Activated CD8-positive, alpha-beta memory T cell treated with anti-CD3 and anti-CD28 coated beads, Interleukin-2, amount 50 U/mL, for 48 hours (primary cell): ENCODE data around the gene ANKRD13D.

Experiments used
- DNase-seq: peaks from one replicate; pipeline ENCODE4 v3.0.0-alpha.2; 2020

The ANKRD13D gene

DNA sequence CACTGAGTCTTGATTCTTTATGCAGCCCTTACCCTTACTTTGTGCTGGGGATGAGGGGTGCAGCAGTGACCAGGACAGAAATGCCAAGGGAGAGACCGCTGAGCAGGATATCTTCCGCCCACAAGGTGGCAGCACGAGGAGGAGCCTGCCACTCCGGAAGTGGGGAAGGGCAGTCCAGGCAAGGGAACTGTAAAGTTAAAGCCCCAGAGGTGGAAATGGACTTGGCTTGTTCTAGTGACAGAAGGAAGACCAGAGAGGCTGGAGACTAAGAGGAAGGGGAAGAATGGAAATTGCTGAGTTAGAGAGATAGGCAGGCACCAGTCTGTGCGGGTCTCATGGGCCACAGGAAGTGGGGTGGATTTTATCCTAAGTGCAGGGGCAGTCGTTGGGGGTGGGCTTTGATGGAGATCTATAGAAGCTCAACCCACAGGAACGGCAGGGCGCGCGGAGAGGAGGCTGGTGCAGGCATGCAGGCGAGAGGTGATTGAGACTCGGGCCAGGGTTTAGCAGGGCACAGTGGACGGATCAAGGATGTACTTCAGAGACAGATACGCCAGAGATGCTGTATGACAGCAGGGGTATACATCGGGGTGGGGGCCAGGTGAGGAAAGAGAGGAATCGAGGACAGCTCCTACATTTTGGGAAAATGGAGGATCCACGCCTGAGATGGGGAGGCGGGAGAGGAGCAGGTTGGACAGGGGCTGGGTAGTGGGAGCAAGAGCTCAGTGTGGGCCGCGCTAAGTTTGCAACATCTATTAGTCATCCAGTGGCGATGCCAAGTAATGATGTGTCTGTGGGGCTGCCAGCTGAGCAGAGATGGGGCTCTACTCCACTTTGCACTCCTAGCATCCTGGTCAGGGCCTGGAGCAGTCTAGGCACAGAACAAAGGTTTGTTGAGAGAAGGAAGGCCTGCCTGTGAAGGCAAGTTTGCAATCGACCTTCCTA, 26.1 kb upstream of the ANKRD13D start:
- peak; percentile 83 for DNase-seq

DNA sequence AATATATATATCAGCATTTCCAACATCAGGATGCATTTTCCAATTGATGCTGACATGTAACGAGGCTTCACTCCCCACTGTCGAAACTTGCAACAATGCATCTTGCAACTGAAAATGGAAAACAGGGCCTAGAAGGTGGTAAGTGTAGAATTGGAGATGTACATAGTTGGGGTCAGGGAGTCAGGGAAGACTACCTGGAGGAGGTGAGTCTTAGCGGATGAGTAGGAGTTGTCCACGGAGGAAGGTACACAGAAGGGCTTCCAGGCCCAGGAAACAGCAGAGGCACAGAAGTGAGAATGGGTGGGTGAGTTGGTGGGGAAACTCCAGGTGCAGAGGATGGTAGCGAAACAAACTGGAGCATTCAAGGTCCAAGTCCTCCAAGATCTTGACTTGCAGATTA, 24.8 kb upstream of the ANKRD13D start:
- no peak for DNase-seq

DNA sequence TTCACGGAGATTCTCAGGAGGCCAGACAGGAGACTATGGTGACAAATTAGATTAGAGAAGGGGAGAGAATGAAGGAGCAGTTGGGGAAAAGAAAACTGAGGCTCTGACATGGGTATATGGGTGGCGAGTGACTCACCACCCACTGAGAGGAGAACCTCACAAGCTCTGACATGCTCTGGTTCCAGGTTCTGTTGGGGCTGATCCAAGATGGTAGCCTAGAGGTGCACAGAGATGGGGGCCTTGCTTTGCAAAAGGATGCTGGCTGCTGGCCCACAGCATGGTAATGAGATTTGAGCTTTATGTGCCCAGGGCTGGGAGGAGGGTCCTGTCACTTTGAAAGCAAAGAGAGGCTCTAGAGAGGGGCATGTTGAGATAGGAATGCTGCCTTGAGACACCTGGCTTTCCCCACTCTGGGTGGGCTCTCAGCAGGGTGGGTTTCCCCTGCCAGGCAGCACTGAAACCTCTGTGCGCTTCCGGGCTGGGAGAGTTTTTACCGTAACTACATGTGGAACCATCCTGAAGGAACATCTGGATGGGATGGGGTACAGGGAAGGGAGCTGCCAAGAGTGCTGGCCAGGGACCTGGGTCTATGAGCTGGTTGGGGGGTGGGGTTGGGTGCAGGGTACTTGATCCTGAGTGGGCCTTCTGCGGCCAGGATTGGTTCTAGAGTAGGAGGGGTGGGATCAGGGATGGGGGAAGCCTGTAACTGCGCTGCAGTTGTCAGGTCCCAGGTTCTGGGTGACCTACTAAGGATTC, 24.0 kb upstream of the ANKRD13D start:
- no peak for DNase-seq

DNA sequence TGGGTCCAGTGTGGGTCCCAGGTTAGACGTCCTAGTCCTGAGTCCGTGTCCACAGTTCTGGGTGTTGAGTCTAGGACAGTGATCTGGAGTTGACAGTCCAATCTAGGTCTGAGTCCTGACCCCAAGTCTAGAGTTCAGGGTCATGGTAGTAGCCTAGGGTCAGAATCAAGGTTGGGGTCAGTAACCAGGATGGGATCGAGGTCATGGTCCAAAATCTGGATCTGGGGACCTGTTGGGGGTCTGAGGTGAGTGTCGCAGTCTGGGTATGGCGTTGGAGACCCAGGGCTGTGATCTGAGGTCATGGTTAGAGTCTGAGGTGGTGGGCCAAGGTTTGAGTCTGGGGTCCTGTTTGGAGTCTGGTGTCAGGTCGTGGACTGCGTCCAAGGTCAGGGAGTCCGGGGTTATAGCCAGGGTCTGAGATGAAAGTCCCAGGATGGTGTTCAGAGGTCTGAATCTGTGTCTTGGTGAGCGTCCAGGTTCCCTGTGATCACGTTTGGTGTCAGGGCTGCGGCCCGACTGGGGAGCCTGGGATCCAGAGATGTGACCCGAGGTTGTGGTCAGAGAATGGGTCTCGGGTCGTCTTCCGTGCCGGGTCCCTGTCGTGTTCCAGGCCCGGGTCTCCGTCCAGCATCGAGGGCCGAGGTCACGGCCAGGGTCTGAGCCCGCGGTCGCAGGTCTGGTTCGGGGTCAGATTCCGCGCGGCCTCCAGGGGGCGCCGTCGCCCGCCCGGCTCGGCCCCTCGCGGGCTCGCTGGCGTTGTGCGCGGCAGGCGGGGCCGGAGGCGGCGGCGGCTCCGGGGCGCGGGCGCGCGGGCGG, 23.3 kb upstream of the ANKRD13D start:
- peak; percentile 95 for DNase-seq

DNA sequence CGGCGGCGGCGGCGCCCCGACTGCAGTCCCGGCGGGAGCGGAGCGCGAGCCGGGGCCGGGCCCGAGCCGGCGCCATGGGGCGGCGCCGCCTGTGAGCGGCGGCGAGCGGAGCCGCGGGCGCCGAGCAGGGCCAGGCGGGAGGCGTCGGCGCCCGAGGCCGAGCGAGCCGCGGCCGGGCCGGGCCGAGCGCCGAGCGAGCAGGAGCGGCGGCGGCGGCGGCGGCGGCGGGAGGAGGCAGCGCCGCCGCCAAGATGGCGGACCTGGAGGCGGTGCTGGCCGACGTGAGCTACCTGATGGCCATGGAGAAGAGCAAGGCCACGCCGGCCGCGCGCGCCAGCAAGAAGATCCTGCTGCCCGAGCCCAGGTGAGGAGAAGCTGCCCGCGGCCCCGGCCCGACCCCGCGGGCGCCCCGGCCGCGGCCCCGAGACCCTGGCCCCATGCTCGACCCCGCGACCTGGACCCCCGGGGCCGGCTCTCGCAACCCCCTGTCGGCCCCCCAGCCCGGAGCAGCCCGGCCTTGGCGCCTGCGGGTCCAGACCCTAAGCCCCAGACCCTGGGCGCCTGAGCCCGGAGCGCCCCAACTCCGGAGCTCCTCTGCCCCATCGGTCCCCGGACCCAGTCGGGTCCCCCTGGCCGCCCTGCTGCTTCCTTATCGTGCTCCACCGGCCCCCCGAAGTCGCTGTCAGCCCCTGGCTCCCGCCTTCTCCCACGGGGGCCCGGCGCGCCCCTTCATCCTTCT, 22.5 kb upstream of the ANKRD13D start, which contains the start of gene GRK2:
Gene GRK2 (plus strand): TSS at position 25 of the 739 bp plus-strand sequence. CDS start 227 bp downstream, at position 252.
- no peak for DNase-seq

DNA sequence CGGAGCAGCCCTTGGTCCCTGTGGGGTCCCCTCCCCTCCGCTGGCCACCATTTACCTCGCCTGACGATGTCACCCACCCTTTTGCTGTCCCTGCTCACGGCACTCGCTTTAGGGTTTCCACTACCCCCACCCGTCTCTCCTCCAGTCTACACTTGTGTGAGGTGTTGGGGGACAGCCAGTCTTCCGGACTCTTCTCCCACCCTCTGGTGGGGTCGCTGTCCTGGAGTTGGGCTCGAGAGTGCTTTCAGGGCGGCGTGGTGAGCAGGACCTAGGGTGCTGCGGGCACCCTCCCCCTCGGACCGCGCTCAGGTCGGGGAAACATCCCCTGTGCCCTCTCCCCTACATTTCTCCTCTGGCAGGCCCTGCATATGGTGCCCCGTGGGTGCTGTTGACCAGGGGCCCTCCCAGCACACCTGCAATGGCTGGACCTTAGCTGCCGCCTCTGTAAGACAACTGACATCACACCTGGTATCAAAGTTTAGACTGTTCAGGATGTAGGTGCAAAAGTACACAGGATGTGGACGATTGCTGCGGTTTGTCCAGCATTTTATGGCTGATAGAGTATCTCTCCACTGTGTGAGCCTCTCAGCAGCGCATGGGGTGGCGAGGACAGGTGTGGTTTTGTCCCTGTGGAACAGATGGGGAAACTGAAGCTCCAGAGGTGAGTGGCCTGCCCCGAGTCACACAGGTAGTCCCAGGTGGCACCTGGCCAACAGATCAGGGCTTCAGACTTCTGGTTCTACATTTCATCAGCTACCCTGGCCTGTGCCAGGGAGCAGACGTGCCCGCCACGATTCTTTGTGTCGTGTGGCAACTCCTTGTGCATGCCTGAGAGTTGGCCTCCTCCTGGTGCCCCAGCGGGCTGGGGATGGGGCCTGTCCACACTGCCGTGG, 21.7 kb upstream of the ANKRD13D start:
- DNase-seq: no peak

DNA sequence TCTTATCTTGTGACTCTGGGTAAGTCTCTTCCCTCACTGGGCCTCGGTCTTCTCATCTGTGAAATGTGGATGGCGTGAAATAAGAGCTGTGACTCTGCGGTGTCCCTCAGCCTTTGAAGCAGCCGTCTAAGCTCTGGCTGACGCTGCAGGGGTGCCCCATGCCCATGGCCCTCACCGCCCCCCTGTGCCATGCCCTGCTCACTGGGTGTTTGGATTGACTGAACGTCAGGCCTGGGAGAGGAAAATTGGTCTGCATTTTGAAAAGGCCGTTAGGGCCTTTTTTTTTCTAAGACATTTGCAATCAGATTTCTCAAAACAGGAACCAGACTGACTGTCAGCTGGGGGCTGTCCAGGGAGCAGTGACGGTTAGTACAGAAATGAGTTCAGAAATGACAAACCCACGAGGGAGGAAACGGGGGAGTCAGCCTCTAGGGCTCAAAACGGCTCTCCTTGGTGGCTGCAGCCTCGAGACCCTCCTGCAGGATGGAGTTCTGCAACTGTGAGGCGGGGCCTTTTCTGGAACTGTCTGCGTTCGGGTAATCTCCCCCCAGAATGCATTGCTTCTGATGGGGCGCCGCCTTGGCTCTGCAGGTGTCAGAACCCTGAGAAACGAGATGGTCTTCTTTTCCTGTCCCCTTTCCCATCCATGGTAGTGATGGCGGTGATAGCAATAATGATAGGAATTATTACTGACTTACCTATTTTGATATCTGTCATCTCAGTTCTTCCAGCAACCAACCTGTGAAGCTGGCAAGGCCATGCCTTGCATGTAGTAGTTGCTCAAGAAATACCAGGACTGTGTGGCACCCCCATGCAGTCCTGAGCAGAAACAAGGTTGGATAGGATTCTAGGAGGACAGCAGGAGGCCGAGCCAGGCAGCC, 20.8 kb upstream of the ANKRD13D start:
- peak; percentile 82 for DNase-seq

DNA sequence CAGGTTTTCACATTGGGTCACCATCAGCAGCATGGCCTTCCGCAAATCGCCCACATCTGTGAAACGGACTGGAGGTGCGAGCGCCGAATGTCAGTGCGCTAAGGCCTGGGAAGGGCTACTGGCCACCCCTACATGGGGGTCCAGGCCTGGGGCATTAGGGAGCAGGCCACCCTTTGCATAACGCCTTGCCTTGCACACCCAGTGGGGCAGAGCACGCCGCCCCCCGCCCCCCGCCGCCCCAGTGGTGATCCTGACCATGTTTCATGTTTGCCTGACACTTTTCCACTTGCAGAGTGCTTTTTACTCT, 20.2 kb upstream of the ANKRD13D start:
- no peak for DNase-seq

DNA sequence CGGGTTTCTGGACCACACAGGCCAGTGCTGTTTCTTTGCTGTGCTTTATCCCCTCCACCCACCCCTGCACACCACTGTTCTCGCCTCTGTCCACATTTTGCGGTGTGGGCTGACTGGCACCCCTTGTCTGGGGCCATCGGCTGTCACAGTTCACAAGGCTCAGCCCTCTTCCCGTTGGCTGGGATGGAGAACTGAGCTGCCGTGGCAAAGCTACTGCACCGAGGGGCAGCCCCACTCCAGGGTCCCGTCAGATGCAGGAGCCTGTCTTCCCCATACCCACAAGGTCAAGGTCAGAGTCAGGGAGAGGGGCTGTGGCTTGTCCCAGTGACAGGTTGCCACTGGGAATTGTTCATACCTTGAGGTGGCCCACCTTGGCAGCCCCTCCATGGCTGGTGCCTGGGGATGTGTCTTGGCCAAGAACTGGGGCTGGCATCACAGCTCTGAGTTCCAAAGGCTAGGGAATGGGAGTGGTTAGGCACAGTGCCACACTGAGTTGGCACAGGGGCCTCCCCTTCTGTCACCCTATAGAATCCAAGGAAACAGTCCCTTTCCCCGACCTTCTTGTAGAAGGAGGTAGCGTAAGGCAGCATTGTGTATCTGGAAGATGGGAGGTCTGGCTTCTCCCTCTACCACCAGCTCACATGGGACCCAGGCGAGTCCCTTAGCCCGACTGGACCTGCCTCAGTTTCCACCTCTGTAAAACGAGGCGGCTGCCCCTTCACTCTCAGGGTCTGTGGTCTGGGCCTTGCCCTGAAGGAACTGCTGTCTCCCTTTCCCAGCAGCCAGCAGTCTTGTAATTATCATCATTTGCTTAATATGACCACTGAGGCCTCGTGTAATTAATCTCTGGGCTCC, 19.5 kb upstream of the ANKRD13D start:
- no peak for DNase-seq

DNA sequence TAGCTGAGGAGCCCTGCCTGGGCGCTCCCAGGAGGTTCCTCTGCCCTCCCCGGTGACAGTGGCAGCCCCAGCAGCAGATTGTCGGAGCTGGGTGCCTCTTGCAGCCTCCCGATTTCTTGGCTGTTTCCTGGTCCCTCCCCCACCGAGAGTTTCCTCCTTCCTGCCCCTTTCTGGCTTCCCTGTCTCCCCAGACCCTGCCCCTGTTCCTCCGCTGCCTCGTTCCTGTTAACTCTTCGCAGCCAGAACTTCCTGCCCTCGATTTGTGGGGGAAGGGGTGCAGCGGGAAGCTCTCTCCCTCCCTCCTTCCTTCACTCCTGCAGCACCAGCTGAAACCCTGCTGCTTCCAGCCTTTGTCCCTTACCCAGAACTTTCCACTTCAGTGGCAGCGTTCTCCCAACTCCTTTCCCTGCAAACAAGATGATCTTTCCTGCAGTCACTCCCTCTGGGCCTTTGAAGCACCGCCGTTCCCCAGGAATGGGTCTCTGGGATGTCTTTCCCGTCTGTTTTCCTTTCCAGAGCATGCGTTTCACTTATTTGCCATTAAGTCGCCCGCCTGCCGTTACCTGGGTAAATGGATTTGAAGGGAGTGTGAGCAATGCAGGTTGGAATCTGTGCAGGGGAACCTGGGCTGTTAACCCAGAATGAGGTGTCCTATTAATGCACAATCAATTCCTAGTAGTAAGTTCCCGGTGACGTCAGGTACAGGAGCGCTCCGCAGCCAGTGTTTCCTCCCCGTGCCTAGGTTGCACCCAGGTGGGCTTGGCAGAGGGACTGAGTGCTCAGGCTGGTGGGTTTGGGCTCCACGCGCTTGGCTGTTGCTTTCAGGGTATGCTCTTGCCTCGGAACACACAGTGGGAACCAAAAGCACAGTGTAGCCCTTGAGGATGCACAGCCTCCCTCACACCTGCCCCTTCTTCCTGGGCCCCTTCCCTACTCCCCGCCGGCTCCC, 18.6 kb upstream of the ANKRD13D start:
- no peak for DNase-seq

DNA sequence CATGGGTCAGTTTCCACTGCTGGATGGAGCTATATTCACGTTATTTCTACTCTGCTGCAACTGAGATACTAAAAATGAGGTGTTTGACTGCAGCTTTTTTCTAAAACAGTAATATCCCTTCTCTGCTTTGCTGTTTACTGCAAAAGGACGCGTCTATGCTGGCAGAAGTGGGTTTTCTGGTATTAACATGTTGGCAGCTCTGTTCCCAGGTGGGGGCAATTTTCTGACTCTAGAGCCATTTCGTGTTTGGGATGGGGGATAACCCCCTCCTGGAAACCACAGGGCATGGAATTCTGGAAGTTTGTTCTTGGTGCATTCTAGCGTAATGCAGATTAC, 17.9 kb upstream of the ANKRD13D start:
- no peak for DNase-seq

DNA sequence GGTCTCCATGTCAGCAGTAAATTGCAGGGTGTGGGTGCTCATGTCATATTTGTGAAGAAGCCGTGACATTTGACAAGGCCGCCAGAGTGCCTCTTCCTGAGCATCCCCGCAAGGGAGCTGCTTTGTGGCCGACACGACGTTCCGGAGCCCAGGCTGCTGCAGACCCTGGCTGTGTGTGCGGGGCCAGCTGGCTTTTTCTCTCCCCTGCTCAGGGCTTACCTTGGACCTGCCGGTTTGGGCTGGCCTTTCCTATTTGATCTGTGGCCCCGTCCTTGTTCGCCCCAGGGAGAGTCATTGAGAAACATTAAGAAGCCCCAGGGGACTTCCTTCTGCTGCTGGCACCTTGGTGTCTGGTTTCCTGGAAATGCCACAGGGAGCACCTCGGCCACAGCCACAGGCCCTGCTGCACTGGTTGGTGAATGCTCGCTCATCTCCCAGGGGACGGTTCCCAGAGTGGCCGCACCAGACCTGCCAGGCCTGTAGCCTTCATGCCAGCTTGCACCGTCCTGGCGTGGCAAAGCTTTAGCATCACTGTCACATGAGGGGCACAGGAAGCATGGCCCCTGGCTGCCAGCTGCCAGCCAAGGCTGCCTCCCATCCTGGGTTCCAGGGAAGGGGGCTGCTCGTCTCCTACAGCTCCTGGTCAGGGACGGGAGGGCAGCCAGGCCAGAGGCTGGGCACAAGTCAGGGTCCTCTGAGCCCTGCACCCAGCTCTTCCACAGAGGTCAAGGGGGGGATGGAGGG, 17.4 kb upstream of the ANKRD13D start:
- DNase-seq: peak; percentile 84

DNA sequence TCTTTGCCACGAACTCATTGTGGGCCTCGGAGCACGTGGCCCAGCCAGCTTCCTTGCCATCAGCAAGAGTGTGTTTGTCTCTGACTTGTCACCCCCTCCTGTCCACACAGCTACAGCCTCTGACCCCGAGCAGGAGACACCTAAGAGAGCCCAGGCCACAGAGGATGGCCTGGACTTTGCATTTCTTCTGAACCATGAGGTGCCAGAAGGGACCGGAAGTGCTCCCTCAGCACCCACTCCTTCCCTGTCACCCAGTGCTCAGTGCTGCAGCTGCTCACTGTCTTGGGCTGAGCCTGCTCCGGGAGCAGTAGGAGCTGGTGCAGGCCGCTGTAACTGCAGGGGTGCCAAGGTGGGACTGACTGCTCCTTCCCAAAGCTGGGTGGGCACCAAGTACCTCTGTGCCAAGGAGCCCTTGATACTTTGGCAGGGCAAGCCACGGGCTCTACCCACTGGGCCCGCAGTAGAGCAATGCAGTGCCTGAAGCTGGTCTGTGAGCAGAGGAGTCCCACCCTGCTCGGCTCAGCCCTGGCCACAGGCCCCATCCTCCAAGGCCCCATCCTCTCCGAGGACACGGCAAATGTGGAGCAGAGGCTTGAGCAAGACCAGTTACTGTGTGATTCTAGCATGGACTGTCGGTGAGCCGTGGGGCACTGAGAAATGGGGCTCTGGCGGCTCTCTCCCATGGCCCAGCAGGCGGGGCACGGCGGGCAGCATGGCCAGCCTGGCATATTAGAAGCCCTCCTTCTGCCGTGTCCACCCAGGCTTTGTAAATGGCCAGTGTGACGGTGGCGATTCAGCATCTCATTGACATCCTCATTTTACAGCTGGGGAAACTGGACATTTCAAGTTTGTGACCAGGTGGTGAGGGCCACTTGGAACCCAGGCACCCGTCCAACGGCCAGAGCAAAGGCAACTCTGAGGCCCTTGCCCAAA, 16.5 kb upstream of the ANKRD13D start:
- DNase-seq: no peak

DNA sequence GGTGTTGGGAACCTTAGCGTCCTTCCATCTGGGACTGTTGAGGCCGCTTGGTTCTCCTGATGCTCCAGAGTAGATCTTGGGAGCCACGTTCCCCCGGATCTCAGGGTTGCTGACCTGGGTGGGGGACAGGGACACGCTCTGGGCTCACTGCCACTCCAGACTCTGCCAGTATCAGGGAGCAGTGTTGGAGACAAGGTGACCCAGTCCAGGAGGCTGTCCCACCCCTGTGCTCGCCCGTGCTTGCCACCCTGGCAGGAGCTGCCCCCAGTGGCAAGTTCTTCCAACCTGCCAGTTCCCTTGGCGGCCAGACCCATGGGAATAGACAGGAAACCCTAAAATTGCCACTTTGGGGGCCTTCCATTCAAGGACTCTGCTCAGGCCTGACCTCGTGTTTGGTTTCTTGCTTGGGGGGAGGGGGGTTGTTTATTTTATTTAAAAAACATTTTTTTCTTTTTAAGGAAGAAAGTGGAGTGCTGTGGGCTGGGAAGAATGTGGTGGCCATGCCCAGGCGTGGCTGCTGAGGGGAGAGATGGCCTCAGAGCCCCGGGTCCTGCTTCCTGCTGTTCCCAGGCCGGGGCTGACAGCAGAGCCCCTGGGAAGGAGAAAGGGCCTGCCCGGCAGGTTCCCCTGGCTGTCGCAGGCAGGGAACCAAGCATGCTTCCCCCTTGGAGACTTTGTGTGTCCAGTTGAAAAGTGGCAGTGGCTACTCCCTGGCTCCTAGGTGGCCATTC, 15.7 kb upstream of the ANKRD13D start:
- DNase-seq: no peak

DNA sequence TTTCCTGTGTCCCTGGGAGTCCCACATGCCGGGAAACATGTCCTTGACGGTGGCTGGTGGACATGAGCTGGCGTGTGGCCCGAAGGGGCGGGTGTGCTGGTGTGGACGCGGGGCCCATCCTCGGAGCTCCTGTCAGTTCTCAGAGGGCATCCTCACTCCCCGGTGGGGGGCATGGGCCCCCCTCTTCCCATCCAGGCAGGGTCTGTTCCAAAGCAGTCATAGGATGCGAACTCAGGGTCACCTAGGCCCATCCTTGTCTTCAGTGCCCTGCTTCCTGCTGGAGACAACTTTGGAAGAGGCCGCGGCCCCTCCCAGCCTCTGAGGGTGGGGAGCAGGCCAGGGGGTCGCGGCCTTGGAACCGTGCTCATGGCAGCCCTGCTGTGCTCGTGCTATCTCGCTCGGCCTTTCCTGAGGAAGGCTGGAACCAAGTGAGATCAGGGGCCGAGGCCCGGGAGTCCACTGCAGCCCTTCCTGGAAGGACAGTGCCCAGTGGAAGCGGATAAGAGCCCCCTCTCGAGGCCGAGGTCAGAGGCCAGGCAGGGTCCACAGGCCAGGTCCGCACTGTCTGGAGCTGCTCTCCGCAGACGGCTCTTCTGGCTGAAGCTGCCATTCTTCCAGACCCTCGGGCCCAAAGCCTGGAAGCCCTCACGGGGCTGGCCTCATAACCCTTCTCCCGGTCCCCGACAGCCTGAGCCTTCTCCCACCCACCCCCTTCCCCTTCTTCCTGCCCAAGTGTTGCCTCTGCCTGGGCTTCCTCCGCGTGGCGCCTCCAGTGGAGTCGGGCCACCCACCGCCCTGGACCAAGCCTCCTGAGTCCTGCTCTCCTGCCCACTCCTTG, 14.1 kb upstream of the ANKRD13D start:
- no peak for DNase-seq
